Measurements from ENCODE around the gene MFNG. TPM values are rescaled to one million over a fixed set of nuclear protein-coding genes. Genes with fewer than 3 reads are reported as not detected.

Gene MFNG
- total and polyA plus RNA-seq, 5 donors from 2014 or later = 148 to 340 (median 326) TPM

DNA sequence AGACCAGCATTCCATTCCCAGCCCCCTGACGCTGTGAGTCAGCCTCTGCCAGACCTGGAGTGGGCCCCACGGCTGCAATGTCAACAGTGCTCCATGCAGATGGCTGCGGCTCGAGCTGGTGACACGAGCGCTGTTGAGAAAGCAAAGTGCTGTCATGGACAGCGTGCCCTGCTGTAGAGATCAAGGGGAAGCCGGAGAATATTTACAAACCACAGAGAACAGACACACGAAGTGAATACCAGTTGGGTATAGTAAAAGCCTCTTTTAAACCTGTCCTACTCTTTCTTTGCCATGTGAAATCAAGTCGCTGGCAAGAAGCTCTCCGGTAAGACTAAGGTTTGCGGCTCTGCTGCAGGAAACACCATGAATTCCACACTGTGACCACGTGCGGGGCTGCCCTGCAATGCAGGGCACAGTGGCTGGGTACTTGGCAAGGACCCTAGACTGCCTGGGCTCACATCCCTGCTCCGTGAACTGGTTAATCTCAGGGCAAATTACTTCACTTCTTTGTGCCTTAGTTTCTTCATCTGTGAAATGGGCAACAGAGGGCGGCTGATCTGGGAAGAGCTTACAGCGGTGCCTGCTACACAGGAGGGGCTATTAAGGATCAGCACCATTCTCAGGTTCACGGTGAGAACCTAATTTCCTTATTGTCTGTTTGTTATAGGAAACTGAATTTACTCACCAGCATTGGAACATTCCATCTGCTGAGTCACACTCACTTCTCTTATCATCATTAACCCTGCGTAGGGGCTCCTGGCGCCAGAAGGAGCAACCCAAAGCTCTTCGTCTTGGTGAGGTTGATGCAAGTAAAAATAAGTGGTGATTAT lies 31.1 kb downstream of the MFNG start:
- Histone ChIP-seq H3K27ac (ENCODE audit: insufficient read depth, low read length, poor library complexity, severe bottlenecking) (no peak overlapping the region), H3K4me1 (ENCODE audit: control insufficient read depth, insufficient read depth, low read length, poor library complexity, severe bottlenecking) (no peaks in the 10 kb centered on the region), H3K4me3 (ENCODE audit: low read depth, low read length) (no peak overlapping the region), H3K36me3 (ENCODE audit: control insufficient read depth, insufficient read depth, low read length) (peaks cover 3% of the 10 kb centered on the region), H3K9me3 (ENCODE audit: control insufficient read depth in 2 of 2, low read length in 2 of 2) (no peaks in the 10 kb centered on the region), H3K27me3 (ENCODE audit: control insufficient read depth, insufficient read depth, low read length) (no peaks in the 10 kb centered on the region)
- peaks cover 24% of the 10 kb centered on the region for H3K36me3 Mint-ChIP-seq
- H3K27ac Mint-ChIP-seq = peak overlapping the region in 1 of 3 donors; percentile 55
- H3K27me3 Mint-ChIP-seq = no peaks in the 10 kb centered on the region
- no peaks in the 10 kb centered on the region for H3K9me3 Mint-ChIP-seq
- no peak for ATAC-seq (ENCODE audit: low read depth in 2 of 2)
- H3K4me1 Mint-ChIP-seq = peaks cover 0 to 11% (median 4%) of the 10 kb centered on the region in 4 donors
- H3K4me3 Mint-ChIP-seq = no peak overlapping the region
- no peak for DNase-seq

- H3K4me3 ChIP-seq (ENCODE audit: low read depth, low read length) = no peak overlapping the region
- H3K4me3 Mint-ChIP-seq = no peak overlapping the region
- peaks cover 3% of the 10 kb centered on the region for H3K36me3 ChIP-seq (ENCODE audit: control insufficient read depth, insufficient read depth, low read length)
- H3K27ac ChIP-seq (ENCODE audit: insufficient read depth, low read length, poor library complexity, severe bottlenecking) = no peak overlapping the region
- ATAC-seq (ENCODE audit: low read depth in 2 of 2) = no peak
- H3K4me1 ChIP-seq (ENCODE audit: control insufficient read depth, insufficient read depth, low read length, poor library complexity, severe bottlenecking) = no peaks in the 10 kb centered on the region
- no peaks in the 10 kb centered on the region for H3K27me3 ChIP-seq (ENCODE audit: control insufficient read depth, insufficient read depth, low read length)
- peaks cover 20% of the 10 kb centered on the region for H3K36me3 Mint-ChIP-seq
- peaks cover 0 to 12% (median 4%) of the 10 kb centered on the region in 4 donors for H3K4me1 Mint-ChIP-seq
- no peaks in the 10 kb centered on the region for H3K9me3 Mint-ChIP-seq
- H3K27ac Mint-ChIP-seq = no peak overlapping the region
- no peak for DNase-seq
- H3K9me3 ChIP-seq (ENCODE audit: control insufficient read depth in 2 of 2, low read length in 2 of 2) = no peaks in the 10 kb centered on the region
- H3K27me3 Mint-ChIP-seq = no peaks in the 10 kb centered on the region
These were observed 32.5 kb downstream of the MFNG start for GRCh38 chr22:37453696-37454095.

DNA sequence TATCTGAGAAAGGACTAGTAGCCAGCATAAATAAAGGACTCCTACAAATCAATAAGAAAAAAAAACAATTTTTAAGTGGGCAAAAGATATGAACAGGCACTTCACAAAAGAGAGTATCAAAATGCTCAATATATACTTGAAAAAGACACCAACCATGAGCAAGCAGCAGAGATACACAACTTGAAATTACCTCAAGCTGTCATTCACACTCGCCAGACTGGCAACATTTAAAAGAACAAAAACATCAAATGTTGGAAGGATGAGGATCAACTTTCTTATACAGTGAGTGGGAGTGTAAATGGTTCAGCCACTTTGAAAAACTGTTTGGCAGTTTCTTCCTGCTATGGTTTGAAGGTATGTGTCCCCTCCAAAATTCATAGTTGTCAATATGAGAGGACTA lies 35.0 kb downstream of the MFNG start:
- Mint-ChIP-seq H3K9me3 (no peaks in the 10 kb centered on the region), H3K27me3 (no peaks in the 10 kb centered on the region), H3K27ac (no peak overlapping the region), H3K4me1 (peaks cover 0 to 6% (median 1%) of the 10 kb centered on the region in 4 donors), H3K36me3 (peaks cover 12% of the 10 kb centered on the region), H3K4me3 (no peak overlapping the region)
- no peak for ATAC-seq (ENCODE audit: low read depth in 2 of 2)
- H3K4me3 ChIP-seq (ENCODE audit: low read depth, low read length) = no peak overlapping the region
- H3K27ac ChIP-seq (ENCODE audit: insufficient read depth, low read length, poor library complexity, severe bottlenecking) = no peak overlapping the region
- H3K36me3 ChIP-seq (ENCODE audit: control insufficient read depth, insufficient read depth, low read length) = no peaks in the 10 kb centered on the region
- no peaks in the 10 kb centered on the region for H3K4me1 ChIP-seq (ENCODE audit: control insufficient read depth, insufficient read depth, low read length, poor library complexity, severe bottlenecking)
- no peaks in the 10 kb centered on the region for H3K27me3 ChIP-seq (ENCODE audit: control insufficient read depth, insufficient read depth, low read length)
- H3K9me3 ChIP-seq (ENCODE audit: control insufficient read depth in 2 of 2, low read length in 2 of 2) = no peaks in the 10 kb centered on the region
- no peak for DNase-seq

- Mint-ChIP-seq H3K9me3 (no peaks in the 10 kb centered on the region), H3K4me3 (no peak overlapping the region), H3K4me1 (peaks cover 0 to 6% (median 1%) of the 10 kb centered on the region in 4 donors), H3K36me3 (peaks cover 7% of the 10 kb centered on the region), H3K27me3 (no peaks in the 10 kb centered on the region), H3K27ac (no peak overlapping the region)
- Histone ChIP-seq H3K9me3 (ENCODE audit: control insufficient read depth in 2 of 2, low read length in 2 of 2) (no peaks in the 10 kb centered on the region), H3K4me1 (ENCODE audit: control insufficient read depth, insufficient read depth, low read length, poor library complexity, severe bottlenecking) (no peaks in the 10 kb centered on the region), H3K27ac (ENCODE audit: insufficient read depth, low read length, poor library complexity, severe bottlenecking) (no peak overlapping the region), H3K4me3 (ENCODE audit: low read depth, low read length) (no peak overlapping the region), H3K36me3 (ENCODE audit: control insufficient read depth, insufficient read depth, low read length) (no peaks in the 10 kb centered on the region), H3K27me3 (ENCODE audit: control insufficient read depth, insufficient read depth, low read length) (no peaks in the 10 kb centered on the region)
- ATAC-seq (ENCODE audit: low read depth in 2 of 2) (no peak), DNase-seq (no peak)
These were observed 36.7 kb downstream of the MFNG start for GRCh38 chr22:37449331-37450001.

DNA sequence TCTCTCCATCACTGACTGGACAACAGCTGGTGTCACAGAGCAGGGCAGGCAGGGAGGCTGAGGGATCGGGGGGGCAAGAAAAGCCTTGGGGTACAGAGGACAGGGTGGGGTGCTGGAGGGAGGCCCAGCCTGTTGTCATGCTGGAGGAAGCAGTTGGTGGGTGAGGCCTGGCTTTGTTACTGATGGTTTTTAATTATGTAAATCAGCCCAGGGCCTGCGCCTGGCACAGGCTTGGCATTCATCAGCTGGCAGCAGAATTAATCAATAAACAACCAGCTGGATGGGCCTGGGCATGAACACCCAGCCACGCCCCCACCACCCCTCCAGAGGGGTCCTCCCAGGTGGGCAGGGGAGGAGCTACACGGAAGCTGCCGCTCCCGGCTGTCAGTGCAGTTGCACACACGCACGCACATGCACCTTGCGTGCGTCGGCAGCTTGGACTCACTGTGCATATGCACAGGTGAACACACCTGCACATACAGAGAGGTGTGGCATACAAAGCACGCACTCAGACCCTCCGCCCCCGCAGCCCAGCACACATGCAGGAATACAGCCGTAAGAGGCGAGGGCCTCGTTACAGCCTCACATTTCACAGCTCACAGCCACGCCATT lies 37.6 kb downstream of the MFNG start:
- ATAC-seq (ENCODE audit: low read depth in 2 of 2) = no peak
- no peaks in the 10 kb centered on the region for H3K4me1 ChIP-seq (ENCODE audit: control insufficient read depth, insufficient read depth, low read length, poor library complexity, severe bottlenecking)
- no peaks in the 10 kb centered on the region for H3K27me3 Mint-ChIP-seq

GRCh38 chr22:37445501-37445900 lies 40.7 kb downstream of the MFNG start:
- Mint-ChIP-seq H3K27ac (no peak overlapping the region), H3K9me3 (peaks cover 0 to 3% (median 0%) of the 10 kb centered on the region in 7 donors), H3K36me3 (peaks cover 13% of the 10 kb centered on the region), H3K27me3 (no peaks in the 10 kb centered on the region), H3K4me3 (no peak overlapping the region), H3K4me1 (peaks cover 0 to 8% (median 5%) of the 10 kb centered on the region in 4 donors)
- H3K27me3 ChIP-seq (ENCODE audit: control insufficient read depth, insufficient read depth, low read length) = peaks cover 2% of the 10 kb centered on the region
- H3K27ac ChIP-seq (ENCODE audit: insufficient read depth, low read length, poor library complexity, severe bottlenecking) = no peak overlapping the region
- no peaks in the 10 kb centered on the region for H3K9me3 ChIP-seq (ENCODE audit: control insufficient read depth in 2 of 2, low read length in 2 of 2)
- no peaks in the 10 kb centered on the region for H3K4me1 ChIP-seq (ENCODE audit: control insufficient read depth, insufficient read depth, low read length, poor library complexity, severe bottlenecking)
- DNase-seq (no peak), ATAC-seq (ENCODE audit: low read depth in 2 of 2) (no peak)
- H3K36me3 ChIP-seq (ENCODE audit: control insufficient read depth, insufficient read depth, low read length) = no peaks in the 10 kb centered on the region
- H3K4me3 ChIP-seq (ENCODE audit: low read depth, low read length) = no peak overlapping the region

More for the DNA sequence above, 37.6 kb downstream of the MFNG start:
- DNase-seq = no peak
- Histone ChIP-seq H3K27ac (ENCODE audit: insufficient read depth, low read length, poor library complexity, severe bottlenecking) (no peak overlapping the region), H3K9me3 (ENCODE audit: control insufficient read depth in 2 of 2, low read length in 2 of 2) (no peaks in the 10 kb centered on the region), H3K27me3 (ENCODE audit: control insufficient read depth, insufficient read depth, low read length) (no peaks in the 10 kb centered on the region), H3K36me3 (ENCODE audit: control insufficient read depth, insufficient read depth, low read length) (no peaks in the 10 kb centered on the region), H3K4me3 (ENCODE audit: low read depth, low read length) (no peak overlapping the region)
- Mint-ChIP-seq H3K4me3 (no peak overlapping the region), H3K36me3 (peaks cover 7% of the 10 kb centered on the region), H3K27ac (no peak overlapping the region), H3K4me1 (peaks cover 0 to 6% (median 1%) of the 10 kb centered on the region in 4 donors), H3K9me3 (no peaks in the 10 kb centered on the region)

DNA sequence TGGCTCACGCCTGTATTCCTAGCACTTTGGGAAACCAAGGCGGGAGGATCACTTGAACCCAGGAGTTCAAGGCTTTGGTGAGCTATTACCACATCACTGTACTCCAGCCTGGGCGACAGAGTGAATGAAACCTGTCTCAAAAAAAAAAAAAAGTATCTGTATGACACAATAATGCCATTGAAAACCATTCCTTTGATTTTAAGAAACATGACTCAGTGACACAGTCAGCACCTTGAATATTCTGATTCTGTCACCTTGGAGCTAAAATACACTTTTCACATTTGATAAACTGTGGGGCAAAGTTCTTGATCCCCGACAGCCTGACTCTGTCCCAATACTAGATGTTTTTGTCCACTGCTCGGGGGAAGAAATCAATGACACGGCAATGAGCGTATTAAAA lies 42.2 kb downstream of the MFNG start:
- Mint-ChIP-seq H3K27me3 (peaks cover 5% of the 10 kb centered on the region), H3K4me3 (no peak overlapping the region), H3K27ac (no peak overlapping the region), H3K4me1 (peaks cover 0 to 8% (median 2%) of the 10 kb centered on the region in 4 donors), H3K9me3 (peaks cover 0 to 3% (median 0%) of the 10 kb centered on the region in 7 donors), H3K36me3 (peaks cover 13% of the 10 kb centered on the region)
- H3K9me3 ChIP-seq (ENCODE audit: control insufficient read depth in 2 of 2, low read length in 2 of 2) = no peaks in the 10 kb centered on the region
- ATAC-seq (ENCODE audit: low read depth in 2 of 2) (no peak), DNase-seq (no peak)
- no peak overlapping the region for H3K27ac ChIP-seq (ENCODE audit: insufficient read depth, low read length, poor library complexity, severe bottlenecking)
- H3K27me3 ChIP-seq (ENCODE audit: control insufficient read depth, insufficient read depth, low read length) = peaks cover 2% of the 10 kb centered on the region
- H3K4me1 ChIP-seq (ENCODE audit: control insufficient read depth, insufficient read depth, low read length, poor library complexity, severe bottlenecking) = no peaks in the 10 kb centered on the region
- H3K4me3 ChIP-seq (ENCODE audit: low read depth, low read length) = no peak overlapping the region
- no peaks in the 10 kb centered on the region for H3K36me3 ChIP-seq (ENCODE audit: control insufficient read depth, insufficient read depth, low read length)
